ENCODE results near the gene SPC24. TPM values are rescaled to one million over a fixed set of nuclear protein-coding genes. Genes with fewer than 3 reads are reported as not detected.
A peak's percentile ranks its signal among the peaks of the same experiment; 100 is the strongest.
"Not testable (repeated sequence)": the region's sequence is repeated elsewhere in the genome, so short reads cannot be mapped to it uniquely, and the experiment has no call there.

The SPC24 gene
- total RNA-seq, 4 donors from 2014 or later, result 1.2 to 2.8 (median 1.5) TPM

- no peak for TF ChIP-seq CTCF (IDR thresholded peaks at IDR 0.05)
- ATAC-seq (ENCODE audit: low FRiP score) (no peak), DNase-seq (ENCODE audit: low spot score) (no peak)
Measured at GRCh38 chr19:11123114-11123513, 32.5 kb downstream of the SPC24 start.

GRCh38 chr19:11121963-11122362, 33.6 kb downstream of the SPC24 start:
- not testable (repeated sequence) for ATAC-seq (ENCODE audit: low FRiP score)

GRCh38 chr19:11116507-11116906, 39.1 kb downstream of the SPC24 start:
- no peak for ATAC-seq (ENCODE audit: low FRiP score)
- no peak for TF ChIP-seq CTCF (IDR thresholded peaks at IDR 0.05)
- no peak for DNase-seq (ENCODE audit: low spot score)

More at GRCh38 chr19:11121963-11122362, 33.6 kb downstream of the SPC24 start:
- not testable (repeated sequence) for DNase-seq (ENCODE audit: low spot score)

GRCh38 chr19:11115895-11116446, 39.6 kb downstream of the SPC24 start:
- no peak for TF ChIP-seq CTCF (IDR thresholded peaks at IDR 0.05)
- no peak for DNase-seq (ENCODE audit: low spot score)
- peak; percentile 34 for ATAC-seq (ENCODE audit: low FRiP score)

- DNase-seq (ENCODE audit: low spot score), result no peak
- no peak for TF ChIP-seq CTCF (IDR thresholded peaks at IDR 0.05)
- ATAC-seq (ENCODE audit: low FRiP score), result no peak
Measured at GRCh38 chr19:11115042-11115441, 40.5 kb downstream of the SPC24 start.

- no peak for TF ChIP-seq CTCF (IDR thresholded peaks at IDR 0.05)
- DNase-seq (ENCODE audit: low spot score), result no peak
- no peak for ATAC-seq (ENCODE audit: low FRiP score)
Measured at GRCh38 chr19:11113140-11113708, 42.4 kb downstream of the SPC24 start.

- no peak for TF ChIP-seq CTCF (IDR thresholded peaks at IDR 0.05)
- DNase-seq (ENCODE audit: low spot score) (no peak), ATAC-seq (ENCODE audit: low FRiP score) (no peak)
Measured at GRCh38 chr19:11111771-11112144, 43.8 kb downstream of the SPC24 start.
